Urothelium cell line (cell line): ENCODE results near the gene MUC6.

ENCODE experiments used
- DNase-seq: peaks from one replicate; pipeline ENCODE4 v3.0.0; 2011; ENCODE audit warnings: low spot score, mixed read lengths
- FAIRE-seq: peaks from 2 replicates; lab custom pipeline; 2011; peaks lifted over from hg19 to GRCh38; lab: Jason Lieb, UNC

The MUC6 gene

DNA sequence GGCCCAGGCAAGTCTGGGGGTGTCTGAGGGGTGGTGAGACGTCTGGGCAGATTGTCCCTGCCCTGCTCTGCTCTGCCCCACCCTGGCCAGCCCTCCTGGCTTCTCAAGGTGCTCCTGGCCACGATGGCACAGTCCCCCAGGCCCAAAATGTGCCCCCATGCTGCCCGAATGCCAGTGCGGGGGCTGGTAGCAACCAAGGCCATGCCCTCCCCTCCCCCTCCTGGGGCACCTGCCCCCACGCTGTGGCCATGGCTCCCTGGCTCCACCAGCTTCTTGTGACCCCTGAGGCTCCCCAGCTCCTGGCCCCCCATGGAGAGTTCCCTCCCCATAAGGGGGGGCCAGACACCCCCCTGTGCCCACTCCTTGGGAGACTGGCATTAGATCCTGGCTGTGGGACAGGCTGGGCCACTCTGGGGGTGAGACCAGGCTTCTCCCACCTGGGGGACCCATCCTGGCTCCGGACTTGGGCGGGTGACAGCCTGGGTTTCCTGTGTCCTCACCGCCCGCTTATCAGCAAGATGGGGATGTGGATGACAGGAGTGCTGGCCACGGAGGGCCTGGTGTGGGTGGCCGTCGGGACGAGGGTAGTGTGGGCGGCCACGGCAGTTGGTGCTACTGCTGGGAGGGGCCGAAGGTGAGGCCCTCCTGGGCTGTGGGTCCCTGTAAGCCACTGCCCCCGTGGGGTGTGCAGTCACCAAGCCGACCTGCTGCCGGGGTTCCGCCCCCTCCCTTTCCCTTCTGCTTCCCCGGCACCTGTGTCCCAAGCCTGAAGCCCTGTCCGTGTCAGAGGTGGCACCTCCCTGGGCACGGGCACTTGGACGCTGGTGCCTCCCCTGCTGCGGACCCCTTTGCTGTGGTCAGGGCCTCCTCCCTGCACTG is 15.9 kb upstream of the MUC6 start:
- no peak for FAIRE-seq
- DNase-seq: no peak

DNA sequence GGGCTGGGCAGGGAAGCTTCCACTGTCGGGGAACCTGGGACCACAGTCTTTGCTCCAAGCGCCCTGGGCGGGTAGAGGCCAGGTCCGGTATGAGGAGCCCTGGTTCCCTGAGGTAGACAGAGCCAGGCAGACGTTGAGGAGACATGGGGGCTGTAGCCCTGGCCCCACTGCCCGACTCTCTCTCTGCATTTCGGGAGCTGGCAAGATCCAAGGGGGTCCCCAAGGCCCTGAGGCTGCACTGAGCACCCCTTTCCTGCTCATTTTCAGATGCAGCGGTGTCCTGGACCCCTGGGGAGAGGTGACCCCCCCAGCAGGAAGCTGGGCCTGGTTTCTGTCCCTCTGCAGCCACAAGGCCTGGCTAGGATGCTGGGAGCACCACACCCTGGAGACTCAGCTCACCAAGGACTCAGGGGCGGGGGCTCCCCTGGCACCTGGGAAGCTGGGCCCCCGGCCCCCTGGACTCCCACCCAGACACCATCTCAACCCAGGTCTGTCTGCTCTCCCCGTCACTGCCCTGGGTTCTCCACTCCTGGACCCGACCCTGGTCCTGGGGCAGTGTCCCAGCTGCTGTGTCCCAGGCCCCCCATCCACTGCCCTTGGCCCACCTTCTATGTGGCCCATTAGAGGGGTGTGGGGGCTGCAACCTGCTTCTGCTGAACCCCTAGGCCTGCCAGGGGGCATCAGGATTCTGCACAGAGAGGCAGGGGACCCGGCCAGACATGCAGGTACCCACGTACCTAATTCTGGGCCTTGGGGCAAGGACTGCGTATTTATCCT is 15.0 kb upstream of the MUC6 start:
- DNase-seq (no peak), FAIRE-seq (no peak)

DNA sequence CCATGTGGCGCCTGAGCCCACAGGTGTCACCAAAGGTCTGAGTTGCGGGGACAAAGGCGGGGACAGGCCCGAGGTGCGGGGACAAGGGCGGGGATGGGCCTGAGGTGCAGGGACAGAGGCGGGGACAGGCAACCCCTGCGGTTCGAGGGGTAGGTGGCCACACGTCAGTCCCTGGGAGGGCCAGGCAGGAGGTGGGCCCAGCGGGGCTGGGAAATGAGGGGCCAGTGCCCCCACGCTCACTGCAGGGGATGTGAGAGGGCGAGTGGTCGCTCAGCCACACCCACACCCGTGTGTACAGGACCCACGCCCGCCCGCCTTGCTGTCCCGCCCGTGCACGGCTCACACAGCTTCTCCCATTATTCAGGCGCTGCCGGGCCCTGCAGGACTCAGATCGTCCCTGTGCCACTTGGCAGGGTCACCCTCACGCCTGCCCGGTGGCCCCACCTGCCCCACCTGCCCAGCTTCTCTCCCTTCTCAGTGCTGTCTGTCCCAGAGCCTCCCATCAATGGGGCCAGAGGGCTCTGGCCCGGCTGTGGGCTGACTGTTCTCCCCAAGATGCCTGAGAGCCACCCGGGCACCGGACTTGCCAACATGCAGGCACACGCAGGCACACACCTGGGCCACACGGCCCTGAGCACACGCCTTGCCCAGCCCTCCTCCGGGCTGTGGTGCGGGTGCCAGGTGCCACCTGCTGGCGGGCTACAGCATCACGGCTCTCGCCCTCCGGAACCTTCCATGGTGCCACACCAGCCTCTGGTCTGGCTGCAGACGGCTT is 14.2 kb upstream of the MUC6 start:
- DNase-seq (peak; percentile 78), FAIRE-seq (no peak)

DNA sequence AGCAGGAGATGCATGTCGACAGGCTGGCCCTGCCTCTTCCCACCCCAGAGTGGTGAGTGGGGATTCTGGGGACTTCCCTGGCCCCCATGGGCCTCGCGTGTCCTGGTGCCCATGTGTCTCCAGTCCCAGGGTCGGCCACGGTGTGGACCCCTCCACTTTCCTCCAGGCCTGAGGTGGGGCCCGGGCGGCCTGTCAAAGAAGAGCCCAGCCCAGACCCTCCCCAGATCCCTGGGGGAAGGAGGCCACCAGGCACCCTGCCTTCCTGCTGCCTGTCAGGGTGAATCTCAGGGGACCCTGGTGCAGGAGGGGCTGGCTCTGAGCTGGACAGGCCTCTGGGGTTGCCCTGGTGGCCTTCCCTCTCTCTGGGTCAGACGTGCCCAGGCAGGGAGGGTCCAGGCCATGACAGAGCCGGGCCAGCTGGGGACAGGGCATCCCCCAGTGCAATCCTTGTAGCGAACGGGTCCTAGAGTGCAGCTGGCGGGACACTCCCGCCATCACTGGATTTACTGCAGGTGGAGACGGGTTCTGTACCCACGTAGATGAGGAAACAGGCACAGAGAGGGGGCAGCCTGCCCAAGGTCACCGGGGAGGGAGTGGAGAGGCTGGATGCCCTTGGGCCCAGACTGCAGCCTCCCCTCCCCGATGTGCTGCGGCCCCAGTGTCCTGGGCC is 13.5 kb upstream of the MUC6 start:
- DNase-seq: no peak
- no peak for FAIRE-seq

DNA sequence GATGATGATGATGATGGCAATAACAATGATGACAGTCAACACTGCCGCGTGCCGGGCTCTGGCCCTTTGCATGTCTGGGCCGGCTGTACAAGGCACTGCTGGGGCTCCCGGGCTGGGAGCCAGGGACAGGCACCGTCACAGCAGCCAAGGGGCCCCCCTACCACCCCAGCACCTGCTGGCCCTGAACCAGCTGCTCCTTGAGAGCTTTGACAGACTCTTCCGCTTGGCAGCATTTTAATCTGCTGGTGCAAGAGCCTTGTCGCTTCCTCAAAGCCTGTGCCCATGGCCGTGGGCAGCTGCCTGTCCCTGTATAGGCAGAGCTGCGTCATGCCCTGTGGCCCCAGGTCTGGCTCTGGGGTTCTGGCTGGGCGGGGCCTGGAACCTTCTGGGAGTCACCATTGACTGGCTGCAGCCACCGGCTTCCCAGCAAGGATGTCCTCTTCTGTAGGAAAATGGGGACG is 12.9 kb upstream of the MUC6 start:
- no peak for FAIRE-seq
- DNase-seq: no peak

DNA sequence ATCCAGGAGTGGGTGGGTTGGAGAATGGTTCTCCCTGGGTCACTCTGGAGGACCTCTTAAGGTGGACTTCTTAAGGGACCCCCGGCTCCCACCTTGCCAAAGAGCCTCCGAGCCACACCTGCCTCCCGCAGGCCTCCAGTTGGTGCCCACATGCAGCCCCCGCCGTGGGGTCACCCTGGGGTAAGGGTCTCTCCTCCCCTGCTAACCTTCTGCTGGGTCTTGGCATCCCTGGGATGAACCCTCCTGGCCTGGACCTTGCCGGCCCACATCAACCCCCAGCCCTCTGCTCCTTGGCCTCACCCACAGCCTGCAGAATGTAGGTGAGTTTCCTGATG is 12.5 kb upstream of the MUC6 start:
- DNase-seq: no peak
- FAIRE-seq: no peak

DNA sequence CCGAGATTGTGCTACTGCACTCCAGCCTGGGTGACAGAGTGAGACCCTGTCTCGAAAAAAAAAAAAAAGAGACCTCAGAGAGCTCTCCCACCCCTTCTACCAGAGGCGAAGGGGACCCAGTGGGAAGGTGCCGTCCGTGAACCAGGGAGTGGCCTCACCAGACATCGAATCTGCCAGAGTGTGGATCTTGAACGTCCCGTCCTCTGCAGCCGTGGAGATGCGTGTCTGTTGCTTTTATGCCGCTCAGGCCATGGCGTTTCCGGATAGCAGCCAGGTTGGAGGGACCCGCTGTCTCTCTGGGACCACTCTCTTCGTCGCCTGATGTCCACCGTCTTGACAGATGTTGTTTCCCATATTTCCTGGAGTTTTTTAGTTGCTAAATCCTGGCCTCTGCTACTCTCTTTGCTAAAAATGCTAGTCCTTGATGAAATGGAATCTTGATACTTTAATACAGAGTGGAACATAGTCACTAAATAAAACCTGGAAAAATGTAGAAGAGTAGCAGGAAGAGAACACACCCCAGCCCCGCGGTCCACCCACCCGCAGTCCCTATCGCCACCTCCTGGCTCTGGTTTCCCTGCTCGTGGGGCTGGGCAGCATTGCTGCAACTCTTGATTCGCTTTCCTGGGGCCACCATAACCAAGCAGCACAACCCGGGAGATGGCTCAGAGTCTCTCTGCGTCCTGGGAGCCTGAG is 12.0 kb upstream of the MUC6 start:
- no peak for DNase-seq

DNA sequence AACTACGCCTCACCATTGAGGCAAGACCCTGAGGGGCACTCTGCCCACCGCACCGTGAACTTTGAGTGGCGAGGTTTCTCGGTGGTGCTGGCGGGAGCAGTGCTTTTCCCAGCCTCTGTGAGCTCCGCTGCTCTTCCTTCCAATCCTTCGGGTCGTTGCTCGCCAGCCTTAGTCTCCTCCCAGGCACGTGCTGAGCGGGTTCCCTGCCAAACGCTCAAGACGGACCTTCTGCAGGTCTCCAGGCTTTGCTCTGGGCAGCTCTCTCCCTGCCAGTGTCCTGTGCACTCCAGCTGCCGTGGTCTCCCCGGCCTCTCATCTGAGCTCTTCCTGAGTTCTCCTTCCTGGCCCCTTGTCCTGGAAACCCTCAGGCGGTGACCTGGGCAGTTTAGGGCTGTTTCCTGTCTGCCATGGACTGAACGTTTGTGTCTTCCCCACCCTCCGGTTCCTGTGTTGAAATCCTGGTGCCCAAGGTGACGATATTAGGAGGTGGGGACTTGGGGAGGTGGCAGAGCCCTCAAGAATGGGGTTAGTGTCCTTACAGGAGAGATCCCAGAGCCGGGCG is 11.2 kb upstream of the MUC6 start:
- DNase-seq (no peak), FAIRE-seq (no peak)

More for the DNA sequence above, 12.0 kb upstream of the MUC6 start:
- FAIRE-seq: no peak

DNA sequence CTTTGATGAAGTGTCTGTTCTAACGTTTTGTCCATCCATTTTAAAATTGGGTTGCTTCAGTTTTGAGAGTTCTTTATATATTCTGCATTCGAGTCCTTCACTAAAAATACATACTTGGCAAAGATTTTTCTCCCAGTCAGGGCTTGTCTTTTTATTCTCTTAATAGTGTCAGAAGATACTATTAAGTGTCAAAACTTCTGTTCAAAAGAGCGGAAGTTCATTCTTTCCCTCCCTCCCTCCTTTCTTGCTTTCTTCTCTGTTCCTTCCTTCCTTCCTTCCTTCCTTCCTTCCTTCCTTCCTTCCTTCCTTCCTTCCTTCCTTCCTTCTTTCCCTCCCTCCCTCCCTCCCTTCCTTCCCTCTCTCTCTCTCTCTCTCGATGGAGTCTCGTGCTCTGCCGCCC is 7.6 kb upstream of the MUC6 start:
- no peak for DNase-seq
- no peak for FAIRE-seq

DNA sequence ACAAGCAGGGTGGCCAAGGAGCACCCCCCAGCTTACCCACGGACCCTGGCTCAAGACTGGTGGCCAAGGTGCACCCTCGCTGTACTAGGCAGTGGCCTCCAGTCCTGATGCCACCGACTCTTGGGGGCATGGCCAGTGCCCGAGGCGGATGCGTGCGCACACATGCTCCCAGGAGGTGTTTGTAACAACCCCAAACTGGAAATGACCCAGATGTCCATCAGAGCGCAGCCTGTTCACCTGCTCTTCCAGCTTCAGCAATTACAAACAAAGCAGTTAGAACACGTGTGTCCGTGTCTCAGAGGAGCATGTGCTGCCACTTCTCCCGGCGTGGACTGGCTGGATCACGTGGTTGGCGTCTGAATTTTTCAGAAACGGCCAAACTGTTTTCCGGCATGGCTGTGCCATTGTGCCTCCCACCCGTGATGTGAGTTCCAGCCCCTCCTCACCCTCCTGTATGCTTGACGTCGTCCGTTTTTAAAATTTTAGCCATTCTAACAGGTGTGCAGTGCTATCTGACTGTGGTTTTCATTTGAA is 7.1 kb upstream of the MUC6 start:
- FAIRE-seq: no peak

DNA sequence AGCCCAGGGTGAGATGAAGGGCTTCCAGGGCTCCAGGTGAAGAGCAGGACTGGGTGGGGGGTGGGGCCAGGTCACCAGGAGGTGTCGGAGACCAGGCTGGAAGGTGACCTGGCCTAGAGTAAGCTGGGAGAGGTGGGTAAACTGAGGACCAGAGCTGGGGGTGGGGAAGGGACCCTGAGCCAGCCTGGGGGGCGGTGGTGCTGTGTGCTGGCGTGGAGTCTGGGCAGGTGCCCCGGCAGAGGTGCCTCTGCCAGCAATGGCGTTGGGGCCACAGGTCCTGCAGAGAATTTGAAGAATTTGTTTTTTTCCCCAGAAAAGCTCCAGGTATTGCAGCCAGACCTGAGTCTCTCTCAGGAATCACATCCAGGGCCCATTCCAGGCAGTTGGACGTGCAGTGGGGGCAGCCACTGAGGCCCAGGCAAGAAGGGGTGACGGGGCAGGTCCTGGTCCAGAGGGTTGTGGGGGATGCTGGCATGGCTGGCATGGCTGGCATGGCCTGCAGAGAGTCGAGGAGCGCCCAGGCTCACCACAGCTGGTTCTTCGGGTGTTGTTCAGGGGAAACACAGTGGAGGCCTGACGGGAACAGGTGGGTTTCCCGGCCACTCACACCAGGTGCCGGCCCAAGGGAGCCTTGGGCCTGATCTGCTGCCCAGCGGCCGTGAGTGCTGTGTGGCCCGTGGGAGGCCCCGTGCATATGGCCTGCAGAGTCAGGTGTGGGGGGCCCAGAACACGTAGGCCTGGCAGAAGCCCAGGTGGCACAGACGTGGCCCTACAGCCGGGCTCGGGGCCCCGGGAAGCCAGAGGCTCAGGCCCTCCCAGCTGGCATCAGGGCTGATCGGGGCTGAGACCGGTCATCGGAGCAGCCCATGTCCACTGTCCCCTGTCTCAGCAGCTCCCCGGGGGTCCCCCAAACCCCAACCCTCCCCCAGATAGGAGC is 6.4 kb upstream of the MUC6 start:
- no peak for FAIRE-seq
- DNase-seq: no peak

More for the DNA sequence above, 7.1 kb upstream of the MUC6 start:
- DNase-seq: no peak

DNA sequence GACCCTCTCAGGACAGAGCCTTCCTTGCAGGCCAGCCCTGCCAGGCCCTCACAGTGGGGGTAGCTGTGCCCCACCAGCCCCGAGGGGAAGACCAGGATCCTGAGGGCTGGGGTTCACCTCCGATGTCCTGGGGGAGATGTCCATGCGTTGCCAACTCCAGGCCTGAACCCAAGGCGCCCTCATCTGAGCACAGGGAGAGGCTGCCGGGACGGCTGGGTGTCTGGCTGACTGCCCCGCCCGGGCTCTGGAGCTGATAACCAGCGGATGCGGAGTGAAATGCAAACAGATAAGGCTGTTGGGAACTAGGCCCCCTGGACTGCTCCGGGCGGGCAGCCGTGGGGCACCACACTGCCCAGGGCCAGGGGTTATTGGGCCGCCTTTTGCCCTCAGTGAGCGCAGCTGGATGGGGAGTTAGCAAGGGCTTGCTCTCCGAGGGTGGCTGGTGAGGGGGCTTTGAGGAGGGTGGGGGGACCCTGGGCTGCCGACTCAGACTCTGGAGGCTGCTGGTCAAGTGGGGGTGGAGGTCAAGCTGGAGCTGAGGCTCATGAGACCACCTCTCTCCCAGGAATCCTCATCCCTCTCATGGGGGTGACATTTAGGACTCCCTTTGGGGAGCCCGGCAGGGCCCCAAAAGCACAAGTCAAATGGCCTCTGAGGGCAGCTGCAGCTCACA is 5.6 kb upstream of the MUC6 start:
- FAIRE-seq: no peak
- no peak for DNase-seq

DNA sequence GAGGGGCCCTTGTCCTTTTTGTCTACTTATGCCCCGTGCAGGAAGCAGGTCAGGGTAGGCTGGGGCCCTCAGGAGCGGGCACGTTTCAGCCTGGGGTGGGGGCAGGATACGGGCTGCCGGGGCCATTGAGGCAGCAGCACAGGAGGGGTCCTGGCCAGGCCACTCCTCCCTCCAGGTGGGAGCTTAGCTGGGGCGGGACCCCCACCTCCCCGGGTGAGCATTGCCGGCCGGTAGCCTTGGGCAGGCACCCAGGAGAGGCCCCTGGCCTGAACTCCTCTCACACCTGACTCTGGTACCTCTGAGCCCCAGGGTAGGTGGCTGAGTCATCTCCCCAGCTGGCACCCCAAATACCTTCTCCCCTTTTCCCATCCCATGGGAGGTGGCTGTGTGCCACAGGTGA is 5.0 kb upstream of the MUC6 start:
- no peak for DNase-seq
- FAIRE-seq: no peak

DNA sequence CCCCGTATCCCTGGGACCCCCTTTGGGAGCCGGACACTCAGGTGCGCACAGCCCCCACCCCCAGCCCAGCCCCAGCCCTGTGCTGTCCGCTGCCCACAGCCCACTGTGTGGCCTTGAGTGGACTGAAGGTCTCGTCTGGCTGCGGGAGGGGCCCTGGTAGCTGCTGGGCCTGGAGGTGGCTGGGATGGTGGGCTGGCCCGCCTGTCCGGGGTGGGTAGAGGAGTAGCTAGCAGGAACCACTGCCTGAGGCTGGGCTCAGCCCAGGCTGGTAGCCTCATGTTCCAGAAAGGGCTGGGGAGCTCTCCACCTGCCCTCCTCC is 4.6 kb upstream of the MUC6 start:
- FAIRE-seq (no peak), DNase-seq (no peak)

DNA sequence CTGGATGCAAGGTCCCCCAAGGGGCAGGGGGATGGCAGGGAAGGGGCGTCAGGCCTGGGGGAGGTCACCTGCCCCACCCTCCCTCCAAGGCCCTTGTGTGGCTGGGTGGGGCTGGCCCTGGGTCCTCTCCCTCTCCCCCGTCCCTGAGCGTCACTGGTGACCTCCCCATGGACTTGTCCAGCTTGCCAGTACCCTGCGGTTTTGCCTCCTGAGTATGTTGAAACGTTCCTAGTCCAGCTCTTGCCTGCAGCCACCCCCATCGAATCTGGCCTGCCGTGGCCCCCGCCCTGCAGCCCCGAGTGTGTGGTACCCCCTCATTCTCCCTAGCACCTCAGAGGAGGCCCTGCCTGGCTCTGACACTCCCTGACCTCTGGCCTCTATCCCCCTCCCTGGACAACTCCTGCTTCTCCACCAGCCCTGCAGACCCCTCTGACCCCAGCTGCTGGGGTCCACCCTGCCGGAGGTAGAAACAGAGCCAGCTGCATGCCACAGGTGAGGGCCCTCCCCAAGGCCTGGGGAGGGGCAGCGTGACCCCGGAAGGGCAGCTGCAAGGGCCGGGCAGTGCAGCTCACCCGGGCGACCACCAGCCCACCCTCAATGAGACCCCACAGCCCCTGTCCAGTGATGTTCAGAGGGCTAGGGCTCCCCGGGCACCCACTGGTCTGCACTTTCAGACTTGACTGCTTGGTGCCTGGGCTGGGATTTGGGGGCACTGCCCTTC is 4.1 kb upstream of the MUC6 start:
- FAIRE-seq (no peak), DNase-seq (no peak)

DNA sequence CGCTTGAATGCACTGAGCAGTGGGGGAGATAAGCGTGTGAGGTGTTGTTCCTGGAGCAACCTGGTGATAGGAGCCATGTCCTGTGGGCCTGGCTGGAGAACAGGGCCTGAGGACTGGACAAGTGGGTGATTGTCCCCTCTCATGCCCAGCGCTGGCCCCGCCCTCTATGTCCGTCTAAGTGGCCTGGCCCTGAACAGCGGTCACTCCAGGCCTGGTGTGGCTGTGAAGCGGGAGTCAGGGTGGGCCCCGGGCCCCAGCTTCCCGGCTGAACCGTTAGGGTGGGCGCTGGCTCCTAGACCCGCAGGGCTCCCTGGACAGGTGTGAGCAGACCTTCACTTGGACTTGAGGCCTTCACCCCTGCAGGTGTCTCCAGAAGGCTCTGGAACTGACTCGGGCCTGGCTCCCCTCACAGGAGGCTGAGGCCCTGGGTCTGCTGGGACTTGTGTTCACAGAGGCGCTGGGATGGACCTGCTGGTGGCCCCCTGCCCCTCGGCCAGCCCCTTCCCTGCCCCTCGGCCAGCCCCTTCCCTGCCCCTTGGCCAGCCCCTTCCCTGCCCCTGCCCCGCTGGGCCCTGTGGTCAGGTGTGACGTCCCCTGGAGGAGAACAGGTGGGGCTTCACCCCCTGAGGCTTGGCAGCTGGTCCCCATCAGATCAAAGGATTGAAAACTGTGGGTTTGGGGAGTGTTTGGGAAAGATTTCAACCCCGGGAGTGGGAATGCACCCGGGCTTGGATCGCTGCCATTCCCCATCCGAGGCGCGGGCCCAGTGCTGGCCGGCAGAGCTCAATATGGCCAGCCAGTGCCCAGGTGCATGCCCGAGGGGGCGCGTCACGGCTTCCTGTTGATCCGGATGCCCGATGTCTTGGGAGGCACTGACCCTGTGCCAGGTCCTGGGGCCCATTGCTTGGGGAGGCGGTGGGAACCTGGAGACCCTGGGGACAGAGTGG is 3.2 kb upstream of the MUC6 start:
- DNase-seq: peak; percentile 18
- no peak for FAIRE-seq
